Measurements from ENCODE around the gene GRIA1.

DNA sequence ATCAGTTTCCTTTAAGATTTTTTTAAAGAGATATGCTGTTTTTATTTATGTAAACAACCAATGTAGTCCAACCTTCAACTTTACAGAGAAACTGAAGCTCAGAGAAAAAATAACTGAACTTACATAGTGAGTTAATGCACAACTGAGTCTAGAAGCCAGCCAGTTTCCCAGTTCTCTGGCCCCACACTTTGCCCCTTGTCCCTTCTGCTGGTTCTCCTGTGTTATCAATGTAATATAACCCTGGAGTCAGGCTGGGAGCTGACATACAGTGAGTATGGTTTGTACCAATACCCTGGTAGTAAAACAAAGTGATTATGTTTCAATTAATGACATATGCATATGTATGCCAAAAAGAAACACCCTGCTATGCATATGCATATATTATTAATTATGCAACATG is 32.2 kb upstream of the GRIA1 start:
- TF ChIP-seq, protein P1, sequence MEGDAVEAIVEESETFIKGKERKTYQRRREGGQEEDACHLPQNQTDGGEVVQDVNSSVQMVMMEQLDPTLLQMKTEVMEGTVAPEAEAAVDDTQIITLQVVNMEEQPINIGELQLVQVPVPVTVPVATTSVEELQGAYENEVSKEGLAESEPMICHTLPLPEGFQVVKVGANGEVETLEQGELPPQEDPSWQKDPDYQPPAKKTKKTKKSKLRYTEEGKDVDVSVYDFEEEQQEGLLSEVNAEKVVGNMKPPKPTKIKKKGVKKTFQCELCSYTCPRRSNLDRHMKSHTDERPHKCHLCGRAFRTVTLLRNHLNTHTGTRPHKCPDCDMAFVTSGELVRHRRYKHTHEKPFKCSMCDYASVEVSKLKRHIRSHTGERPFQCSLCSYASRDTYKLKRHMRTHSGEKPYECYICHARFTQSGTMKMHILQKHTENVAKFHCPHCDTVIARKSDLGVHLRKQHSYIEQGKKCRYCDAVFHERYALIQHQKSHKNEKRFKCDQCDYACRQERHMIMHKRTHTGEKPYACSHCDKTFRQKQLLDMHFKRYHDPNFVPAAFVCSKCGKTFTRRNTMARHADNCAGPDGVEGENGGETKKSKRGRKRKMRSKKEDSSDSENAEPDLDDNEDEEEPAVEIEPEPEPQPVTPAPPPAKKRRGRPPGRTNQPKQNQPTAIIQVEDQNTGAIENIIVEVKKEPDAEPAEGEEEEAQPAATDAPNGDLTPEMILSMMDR (IDR thresholded peaks at IDR 0.05): no peak
- TF ChIP-seq POLR2A (IDR thresholded peaks at IDR 0.05): no peak
